Activated naive CD4-positive, alpha-beta T cell treated with anti-CD3 and anti-CD28 coated beads, Interleukin-2, amount 10 ng/mL, durations not matched to agents 7 days and 5 days (primary cell): Measurements from ENCODE around the gene PLAC9.

Source experiments
- CTCF ChIA-PET: fragments of 350-600 bp; sonication (Branson Sonifier 250); formaldehyde crosslinking; loops from one replicate; lab custom pipeline; 2021; ENCODE audit warnings: antibody characterized with exemption; lab: Charles Lee
- DNase-seq: peaks from one replicate; pipeline ENCODE4 v3.0.0-alpha.2; 2020
- H3K27ac Mint-ChIP-seq: one replicate; pipeline ENCODE4 v1.8.0; 2021; ENCODE audit warnings: mild to moderate bottlenecking, moderate library complexity, mixed read lengths
- H3K27me3 Mint-ChIP-seq: one replicate; pipeline ENCODE4 v1.8.0; 2021; ENCODE audit warnings: mild to moderate bottlenecking, mixed read lengths
- H3K36me3 Mint-ChIP-seq: one replicate; pipeline ENCODE4 v1.8.0; 2021; ENCODE audit warnings: mixed read lengths
- H3K4me1 Mint-ChIP-seq: one replicate; pipeline ENCODE4 v1.8.0; 2021; ENCODE audit warnings: mixed read lengths
- H3K4me3 Mint-ChIP-seq: one replicate; pipeline ENCODE4 v1.8.0; 2021; ENCODE audit warnings: mild to moderate bottlenecking, moderate library complexity, mixed read lengths
- H3K9me3 Mint-ChIP-seq: one replicate; pipeline ENCODE4 v1.8.0; 2021; ENCODE audit warnings: mixed read lengths

Gene PLAC9

DNA sequence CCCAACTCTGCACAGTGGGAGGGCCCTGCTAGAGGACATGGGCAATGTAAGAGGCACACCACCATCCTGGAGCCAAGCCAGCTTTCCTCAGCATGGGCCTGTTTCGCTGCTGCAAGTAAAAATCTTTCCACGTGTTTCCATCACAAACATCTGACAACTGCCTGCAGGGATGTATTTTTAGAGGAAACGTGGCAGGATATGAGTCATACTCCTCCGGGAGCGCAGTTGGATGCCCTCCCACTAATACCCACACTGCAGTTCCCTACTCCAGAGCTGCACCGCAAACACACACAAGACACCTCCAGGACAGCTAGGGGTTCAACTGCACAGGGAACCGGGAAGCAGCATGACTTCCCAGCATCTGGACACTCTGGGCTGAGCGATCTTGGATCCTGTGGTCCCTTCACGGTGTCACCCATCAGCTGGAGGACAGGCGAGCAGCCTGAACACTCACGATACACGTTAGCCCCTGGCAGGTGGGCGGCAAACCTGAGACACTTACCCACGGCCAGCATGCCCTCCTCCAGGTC, 26.1 kb downstream of the PLAC9 start:
- Mint-ChIP-seq H3K4me3 (no peak overlapping the region), H3K4me1 (no peaks in the 10 kb centered on the region), H3K9me3 (no peaks in the 10 kb centered on the region), H3K36me3 (peaks cover 84% of the 10 kb centered on the region), H3K27me3 (no peaks in the 10 kb centered on the region), H3K27ac (peak overlapping the region; percentile 67)
- no peak for DNase-seq
- CTCF ChIA-PET: interaction anchor here (1.6 kb wide), 1 partner anchor 16 kb away, joined by 4 read pairs; no protein-coding TSS in a partner anchor

DNA sequence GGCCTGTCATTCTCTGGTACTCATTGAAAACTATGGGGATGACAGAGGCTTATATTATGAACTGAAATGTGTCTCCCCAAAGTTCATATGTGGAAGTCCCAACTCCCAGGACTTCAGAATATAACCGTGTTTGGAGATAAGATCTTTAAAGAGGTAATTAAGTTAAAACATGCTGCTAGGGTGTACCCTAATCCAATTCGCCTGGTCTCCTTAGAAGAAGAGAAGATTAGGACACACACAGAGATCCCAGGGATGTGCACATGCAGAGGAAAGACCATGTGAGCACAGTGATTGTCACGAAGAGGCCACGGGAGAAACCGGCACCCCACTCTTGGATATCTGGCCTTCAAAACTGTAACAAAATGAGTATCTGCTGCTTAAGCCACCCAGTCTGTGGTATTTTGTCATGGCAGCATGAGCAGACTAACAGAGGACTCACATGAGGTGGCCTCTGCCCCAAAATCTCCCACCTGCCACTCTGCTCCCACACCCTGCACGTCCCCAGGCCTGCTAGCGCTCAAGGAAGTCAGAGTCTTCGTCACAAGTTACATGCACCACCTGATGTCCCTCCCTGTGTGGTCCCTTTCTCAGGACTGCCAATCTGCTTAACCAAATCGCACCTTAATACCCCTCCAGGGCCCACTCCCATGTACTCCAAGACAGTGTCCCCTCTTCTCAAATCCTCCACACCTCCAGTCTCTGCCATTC, 26.8 kb downstream of the PLAC9 start:
- H3K4me3 Mint-ChIP-seq: no peak overlapping the region
- H3K27me3 Mint-ChIP-seq: no peaks in the 10 kb centered on the region
- no peaks in the 10 kb centered on the region for H3K9me3 Mint-ChIP-seq
- CTCF ChIA-PET: interaction anchor here (1.0 kb wide), 1 partner anchor 785 kb away, joined by 5 read pairs; no protein-coding TSS in a partner anchor
- H3K27ac Mint-ChIP-seq: peak overlapping the region; percentile 53
- no peak for DNase-seq
- peaks cover 82% of the 10 kb centered on the region for H3K36me3 Mint-ChIP-seq
- H3K4me1 Mint-ChIP-seq: no peaks in the 10 kb centered on the region

DNA sequence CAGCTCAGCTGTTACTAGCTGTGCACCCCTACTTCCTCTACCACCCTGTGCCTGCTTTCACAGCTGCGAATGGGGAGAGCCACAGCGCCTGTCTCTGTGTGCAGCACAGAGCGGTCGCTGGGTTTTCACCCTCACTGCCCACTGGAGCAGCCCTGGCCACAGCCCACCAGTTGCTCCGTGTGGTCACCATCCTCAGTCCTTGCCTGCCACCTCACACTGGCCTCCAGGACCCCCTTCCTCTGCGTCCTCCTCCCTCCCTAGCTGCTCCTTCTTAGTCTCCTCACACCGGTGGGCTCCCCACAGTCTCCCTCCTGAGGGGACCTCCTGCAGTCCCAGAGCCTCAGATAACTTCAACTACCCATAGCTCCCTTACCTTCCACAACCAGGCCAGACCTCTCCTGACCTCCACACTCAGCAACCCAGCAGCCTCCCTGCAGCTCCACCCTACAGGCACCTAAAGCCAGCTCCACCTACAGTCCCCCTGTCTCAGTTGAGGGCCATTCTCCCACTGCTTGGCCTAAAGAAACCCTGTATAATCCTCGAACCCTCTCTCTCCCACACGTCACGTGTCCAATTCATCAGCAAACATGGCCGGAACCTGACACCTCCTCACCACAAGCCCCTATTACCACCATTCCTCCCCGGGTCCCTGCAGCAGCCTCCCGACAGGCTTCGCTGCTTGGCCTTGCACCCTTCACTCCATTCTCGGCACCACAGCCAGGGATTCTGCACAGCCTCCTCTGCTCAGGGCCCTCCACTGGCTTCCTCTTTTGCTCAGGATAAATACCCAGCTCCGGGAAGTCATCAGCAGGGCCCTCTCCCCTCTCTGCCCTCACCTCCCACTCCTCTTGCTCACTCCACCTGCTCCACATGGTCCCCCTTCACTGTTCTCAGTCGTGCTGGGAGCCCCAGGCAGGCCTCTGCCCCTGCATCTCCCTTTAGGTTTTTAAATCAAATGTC, 28.1 kb downstream of the PLAC9 start:
- no peaks in the 10 kb centered on the region for H3K9me3 Mint-ChIP-seq
- CTCF ChIA-PET: interaction anchor here (0.8 to 2.0 kb wide), 3 partner anchors 17 to 786 kb away, joined by 3 to 9 read pairs (median 5); no protein-coding TSS in a partner anchor

DNA sequence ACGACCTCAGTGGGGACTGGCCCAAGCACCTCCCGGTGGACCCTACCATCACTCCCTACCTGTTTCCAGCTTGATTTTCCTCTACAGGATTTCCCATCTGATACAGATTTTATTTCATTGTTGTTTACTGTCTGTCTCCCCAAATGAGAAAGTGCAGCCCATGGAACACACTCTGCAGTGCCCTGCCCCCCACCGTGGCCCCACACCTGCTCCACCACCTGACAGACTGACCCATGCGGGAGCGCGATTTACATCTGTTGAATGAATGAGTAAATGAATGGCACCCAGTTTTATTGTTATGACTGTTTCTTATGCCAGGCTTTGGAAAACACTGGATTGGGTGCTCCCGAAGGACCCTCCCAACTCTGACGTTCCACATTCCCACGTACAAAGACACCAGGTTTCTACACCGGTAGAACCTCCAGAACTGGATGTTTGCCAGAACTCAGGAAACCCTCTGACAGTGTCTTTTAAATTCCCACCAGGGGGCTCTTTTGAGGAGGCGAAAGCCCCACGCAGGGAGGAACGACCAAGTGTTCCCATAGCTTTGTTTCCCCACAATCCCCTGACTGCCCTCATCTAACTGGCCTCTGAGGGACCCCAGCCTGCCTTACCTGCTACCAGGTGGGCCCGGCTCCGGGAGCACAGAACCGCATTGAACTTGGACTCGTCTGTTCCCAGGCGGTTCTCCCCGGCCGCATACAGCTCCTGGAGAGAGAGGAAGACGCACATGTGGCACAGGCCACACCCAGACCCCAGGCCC, 29.0 kb downstream of the PLAC9 start:
- Mint-ChIP-seq H3K27ac (no peak overlapping the region), H3K4me1 (no peaks in the 10 kb centered on the region), H3K27me3 (no peaks in the 10 kb centered on the region), H3K36me3 (peaks cover 69% of the 10 kb centered on the region), H3K9me3 (no peaks in the 10 kb centered on the region), H3K4me3 (no peak overlapping the region)
- CTCF ChIA-PET: interaction anchor here (2.0 kb wide), 1 partner anchor 18 kb away, joined by 9 read pairs; no protein-coding TSS in a partner anchor
- no peak for DNase-seq

More for the DNA sequence above, 28.1 kb downstream of the PLAC9 start:
- H3K4me3 Mint-ChIP-seq: no peak overlapping the region
- H3K27ac Mint-ChIP-seq: no peak overlapping the region
- peaks cover 71% of the 10 kb centered on the region for H3K36me3 Mint-ChIP-seq
- no peaks in the 10 kb centered on the region for H3K27me3 Mint-ChIP-seq
- no peak for DNase-seq
- H3K4me1 Mint-ChIP-seq: no peaks in the 10 kb centered on the region

DNA sequence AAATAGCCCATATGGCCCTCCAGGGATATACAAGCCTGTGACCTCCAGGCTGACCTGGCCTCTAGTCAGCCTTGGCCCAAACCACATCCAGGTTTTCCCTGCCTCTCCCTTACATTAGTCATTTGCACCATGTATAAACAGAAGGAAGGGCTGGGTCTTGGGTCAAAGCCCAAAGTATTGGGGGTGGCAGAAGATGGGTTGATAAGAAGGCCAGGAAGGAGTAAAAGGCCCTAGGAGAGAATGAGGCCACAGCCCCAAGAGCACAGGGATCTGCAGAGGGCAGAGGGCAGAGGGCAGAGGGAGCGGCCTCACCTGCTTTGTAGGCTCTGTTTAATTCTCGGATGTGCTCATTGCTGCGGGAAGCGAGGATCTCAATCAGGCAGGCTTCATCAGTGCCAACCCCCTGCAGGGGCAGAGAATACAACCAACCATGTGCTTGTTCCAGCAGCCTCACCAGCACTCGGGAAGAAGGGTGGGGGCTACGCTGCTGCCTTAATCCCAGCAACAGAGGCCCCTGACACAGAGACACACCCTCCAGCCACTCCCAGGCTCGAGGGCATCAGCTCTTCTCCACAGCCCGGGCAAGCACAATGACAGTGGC, 31.3 kb downstream of the PLAC9 start:
- CTCF ChIA-PET: no interaction called here
- H3K9me3 Mint-ChIP-seq: no peaks in the 10 kb centered on the region
- H3K4me3 Mint-ChIP-seq: no peak overlapping the region
- no peaks in the 10 kb centered on the region for H3K4me1 Mint-ChIP-seq
- H3K27me3 Mint-ChIP-seq: no peaks in the 10 kb centered on the region
- no peak overlapping the region for H3K27ac Mint-ChIP-seq
- DNase-seq: no peak
- peaks cover 53% of the 10 kb centered on the region for H3K36me3 Mint-ChIP-seq

DNA sequence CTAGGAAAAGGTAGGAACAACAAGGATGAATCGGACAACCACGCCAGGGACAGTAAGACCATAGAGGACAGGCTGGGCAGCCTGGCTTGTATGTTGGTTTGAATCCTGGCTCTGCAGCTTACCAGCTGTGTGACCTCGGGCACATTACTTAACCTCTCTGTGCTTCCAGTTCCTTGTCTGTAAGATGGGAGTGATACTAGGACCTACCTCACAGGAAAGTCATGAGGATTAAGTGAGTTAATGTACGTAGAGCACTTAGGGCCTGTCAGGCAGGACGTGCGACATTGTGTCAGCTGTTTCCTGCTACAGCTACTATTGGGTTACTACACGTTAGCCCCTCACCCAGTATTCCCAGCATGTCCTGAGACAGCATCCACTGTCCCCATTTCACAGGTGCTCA, 32.1 kb downstream of the PLAC9 start:
- Mint-ChIP-seq H3K9me3 (no peaks in the 10 kb centered on the region), H3K36me3 (peaks cover 50% of the 10 kb centered on the region), H3K27ac (no peak overlapping the region), H3K4me3 (no peak overlapping the region), H3K4me1 (no peaks in the 10 kb centered on the region), H3K27me3 (no peaks in the 10 kb centered on the region)
- no peak for DNase-seq
- CTCF ChIA-PET: no interaction called here

DNA sequence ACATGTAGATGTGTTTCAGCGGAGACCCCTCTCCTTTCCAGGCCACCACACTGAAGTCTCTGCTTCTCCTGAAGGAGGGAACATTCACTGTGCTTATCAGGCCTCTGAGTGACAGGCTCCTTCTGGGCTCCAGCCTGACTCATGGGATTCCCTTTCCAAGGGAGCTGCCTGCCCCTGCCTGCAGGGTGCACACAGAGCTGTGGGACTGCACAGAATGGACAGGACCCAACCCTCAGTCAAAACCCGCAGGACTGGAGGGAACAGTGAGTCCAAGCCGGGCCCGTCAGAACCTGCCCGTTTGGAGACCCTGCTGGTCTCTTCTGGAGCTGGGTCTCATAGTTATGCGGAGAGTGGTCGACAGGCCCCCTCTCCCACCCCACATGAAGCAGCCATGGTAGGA, 32.6 kb downstream of the PLAC9 start:
- Mint-ChIP-seq H3K4me1 (no peaks in the 10 kb centered on the region), H3K9me3 (no peaks in the 10 kb centered on the region), H3K27me3 (no peaks in the 10 kb centered on the region), H3K36me3 (peaks cover 50% of the 10 kb centered on the region), H3K27ac (no peak overlapping the region), H3K4me3 (no peak overlapping the region)
- CTCF ChIA-PET: no interaction called here
- DNase-seq: no peak

DNA sequence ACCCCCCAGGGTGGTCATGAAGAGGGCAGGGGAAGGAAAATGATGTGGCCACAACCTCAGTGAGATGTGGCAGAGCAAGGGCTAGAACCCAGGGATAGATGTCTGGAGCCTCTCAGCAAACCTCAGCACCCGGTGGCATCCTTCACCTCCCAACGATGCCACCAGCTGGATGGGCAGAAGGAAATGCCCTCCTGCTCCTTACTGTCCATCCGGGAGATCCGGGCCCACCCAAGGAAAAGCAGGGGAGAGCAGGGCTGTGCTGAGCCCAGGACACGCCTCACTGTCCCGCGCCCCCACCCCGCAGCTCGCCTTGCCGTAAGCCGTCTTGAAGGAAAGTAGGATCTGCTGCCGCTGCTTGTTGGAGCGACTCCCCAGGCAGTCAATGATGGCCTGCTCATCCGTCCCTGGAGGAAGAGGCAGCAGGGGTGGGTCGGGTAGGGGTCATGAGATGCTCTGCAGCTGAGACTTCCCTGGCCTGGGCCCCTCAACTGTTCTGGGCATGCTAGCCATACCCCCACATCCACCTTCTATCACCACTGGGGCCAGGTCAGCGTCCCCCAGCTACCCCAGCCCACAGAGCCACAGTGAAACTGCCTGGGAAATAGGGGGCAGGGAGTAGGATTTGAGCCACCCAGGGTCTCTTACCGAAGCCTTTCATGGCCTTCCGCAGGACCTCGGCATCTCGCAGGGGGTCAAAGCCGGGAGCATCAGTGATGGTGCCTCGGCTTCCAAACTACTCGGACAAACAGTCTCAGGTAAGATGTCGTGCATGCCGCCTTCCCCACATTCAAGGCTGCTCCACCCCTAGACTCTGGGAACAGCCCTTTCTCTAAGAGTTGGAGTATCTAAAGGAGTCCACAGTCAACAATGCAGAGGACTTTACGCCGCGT, 34.3 kb downstream of the PLAC9 start:
- CTCF ChIA-PET: interaction anchor here (1.3 kb wide), 1 partner anchor 39 kb away, joined by 4 read pairs; the partner anchor contains the start of gene ANXA11
- Mint-ChIP-seq H3K4me3 (no peak overlapping the region), H3K9me3 (no peaks in the 10 kb centered on the region), H3K36me3 (peaks cover 41% of the 10 kb centered on the region), H3K27me3 (no peaks in the 10 kb centered on the region), H3K4me1 (no peaks in the 10 kb centered on the region), H3K27ac (no peak overlapping the region)
- no peak for DNase-seq

DNA sequence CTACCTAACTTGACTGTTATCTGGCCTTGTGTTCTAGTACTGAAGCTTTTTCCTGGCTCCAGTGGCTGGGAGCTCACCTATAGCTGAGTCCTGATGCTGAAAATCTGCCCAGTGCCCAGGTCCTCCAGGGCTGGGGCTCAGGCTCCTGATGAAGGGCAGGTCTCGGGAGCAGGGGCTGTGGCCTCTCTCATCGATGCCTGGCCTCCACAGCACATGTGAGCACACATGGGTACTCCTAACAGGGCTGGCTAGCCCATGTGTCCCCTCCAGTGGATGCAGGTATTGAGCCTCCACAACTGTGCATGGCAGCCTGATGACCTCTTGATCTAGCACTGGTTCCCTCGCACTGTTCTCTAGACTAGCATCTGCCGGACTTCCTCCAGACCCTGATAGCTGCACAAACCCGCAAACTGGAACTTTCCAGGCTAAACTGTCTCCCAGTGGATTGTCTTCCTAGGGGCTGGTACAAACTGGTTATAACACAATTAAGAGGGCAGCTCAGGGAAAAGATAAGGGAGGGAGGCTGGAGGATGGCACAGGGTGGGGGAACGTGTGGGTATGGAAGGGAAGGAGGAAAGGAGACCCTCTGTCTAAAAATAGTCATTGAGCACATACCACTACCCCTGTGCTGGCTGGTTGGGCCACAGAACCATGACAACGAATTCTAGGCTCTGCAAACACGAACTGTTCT, 35.1 kb downstream of the PLAC9 start:
- Mint-ChIP-seq H3K36me3 (peaks cover 38% of the 10 kb centered on the region), H3K4me1 (no peaks in the 10 kb centered on the region), H3K27ac (no peak overlapping the region), H3K27me3 (no peaks in the 10 kb centered on the region), H3K4me3 (no peak overlapping the region), H3K9me3 (no peaks in the 10 kb centered on the region)
- DNase-seq: no peak
- CTCF ChIA-PET: interaction anchor here (1.3 kb wide), 1 partner anchor 38 kb away, joined by 4 read pairs; the partner anchor contains the start of gene ANXA11

DNA sequence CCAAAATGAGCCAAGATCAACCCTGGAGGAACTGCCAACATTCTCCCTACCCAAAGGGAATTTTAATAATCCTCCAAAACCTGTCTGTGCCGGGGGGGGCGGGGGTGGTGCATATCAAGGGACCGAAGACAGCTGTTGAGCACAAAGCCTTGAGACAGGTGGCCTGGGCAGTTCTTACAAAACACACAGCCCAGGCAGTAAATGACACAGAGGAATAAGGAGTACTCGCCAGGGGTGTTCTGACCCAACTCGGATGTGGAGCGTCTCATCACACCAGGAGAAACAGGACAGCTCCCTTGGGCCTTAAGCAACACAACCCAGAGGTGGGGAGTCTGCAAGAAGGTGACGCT, 35.6 kb downstream of the PLAC9 start:
- Mint-ChIP-seq H3K36me3 (peaks cover 34% of the 10 kb centered on the region), H3K9me3 (no peaks in the 10 kb centered on the region), H3K27ac (no peak overlapping the region), H3K4me3 (no peak overlapping the region), H3K27me3 (no peaks in the 10 kb centered on the region), H3K4me1 (no peaks in the 10 kb centered on the region)
- CTCF ChIA-PET: no interaction called here
- DNase-seq: no peak

DNA sequence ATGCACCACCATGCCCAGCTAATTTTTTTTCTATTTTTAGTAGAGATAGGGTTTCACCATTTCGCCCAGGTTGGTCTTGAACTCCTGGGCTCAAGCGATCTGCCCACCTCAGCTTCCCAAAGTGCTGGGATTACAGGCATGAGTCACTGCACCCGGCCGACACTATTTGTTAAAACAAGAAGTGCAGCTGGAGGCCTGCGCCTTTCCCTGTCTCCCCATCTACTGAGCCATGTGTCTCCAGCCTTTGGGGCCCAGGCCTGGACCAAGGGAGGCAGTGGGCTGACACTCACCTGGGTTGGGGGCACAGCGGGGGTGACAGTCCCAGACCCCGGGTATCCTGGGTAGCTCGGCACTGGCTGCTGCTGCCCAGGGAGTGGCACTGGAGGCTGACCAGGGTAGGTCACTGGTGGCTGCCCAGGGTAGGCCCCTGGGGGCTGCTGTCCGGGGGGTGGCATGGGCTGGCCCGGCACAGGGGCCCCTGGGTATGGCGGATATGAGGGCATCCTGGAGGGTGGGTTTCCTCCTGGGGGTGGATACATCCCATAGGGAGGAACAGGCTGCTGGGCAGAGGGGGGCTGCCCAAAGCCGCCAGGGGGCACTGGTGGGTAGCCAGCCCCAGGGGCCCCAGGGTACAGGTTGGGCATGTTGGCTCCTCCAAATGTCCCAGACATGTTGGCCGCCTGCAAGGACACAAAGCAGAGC, 36.3 kb downstream of the PLAC9 start:
- H3K4me1 Mint-ChIP-seq: no peaks in the 10 kb centered on the region
- H3K36me3 Mint-ChIP-seq: peaks cover 27% of the 10 kb centered on the region
- H3K4me3 Mint-ChIP-seq: no peak overlapping the region
- H3K27me3 Mint-ChIP-seq: no peaks in the 10 kb centered on the region
- CTCF ChIA-PET: interaction anchor here (1.0 to 2.2 kb wide), 3 partner anchors 15 to 35 kb away, joined by 3 to 7 read pairs (median 3); no protein-coding TSS in a partner anchor
- DNase-seq: no peak
- H3K27ac Mint-ChIP-seq: no peak overlapping the region
- no peaks in the 10 kb centered on the region for H3K9me3 Mint-ChIP-seq

DNA sequence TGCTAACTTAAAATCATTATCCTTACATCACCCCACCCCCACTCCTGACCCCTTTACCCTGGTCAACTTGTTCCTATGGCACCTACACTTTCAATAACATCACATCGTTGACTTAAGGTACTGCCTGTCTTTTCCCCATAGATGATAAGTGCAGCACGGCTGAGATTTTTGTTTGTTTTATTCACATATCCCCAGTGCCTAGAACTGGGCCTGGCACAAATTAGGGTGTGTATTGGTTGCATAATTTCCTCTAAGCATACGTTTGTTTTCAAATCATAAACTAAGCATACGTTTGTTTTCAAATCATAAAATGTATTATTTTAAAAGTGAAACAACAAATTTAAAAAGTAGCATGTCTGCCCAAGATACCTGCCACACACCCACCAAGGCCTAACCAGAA, 37.5 kb downstream of the PLAC9 start:
- H3K27ac Mint-ChIP-seq: no peak overlapping the region
- H3K27me3 Mint-ChIP-seq: no peaks in the 10 kb centered on the region
- DNase-seq: no peak
- H3K9me3 Mint-ChIP-seq: no peaks in the 10 kb centered on the region
- CTCF ChIA-PET: interaction anchor here (1.0 to 2.2 kb wide), 3 partner anchors 13 to 34 kb away, joined by 3 to 7 read pairs (median 3); no protein-coding TSS in a partner anchor
- peaks cover 27% of the 10 kb centered on the region for H3K36me3 Mint-ChIP-seq
- no peak overlapping the region for H3K4me3 Mint-ChIP-seq
- H3K4me1 Mint-ChIP-seq: no peaks in the 10 kb centered on the region
